ENCODE results near the gene WWOX. TPM values are rescaled to one million over a fixed set of nuclear protein-coding genes. Genes with fewer than 3 reads are reported as not detected.

Gene WWOX
- total RNA-seq, 1 donor from 2014 or later = 12.6 TPM

DNA sequence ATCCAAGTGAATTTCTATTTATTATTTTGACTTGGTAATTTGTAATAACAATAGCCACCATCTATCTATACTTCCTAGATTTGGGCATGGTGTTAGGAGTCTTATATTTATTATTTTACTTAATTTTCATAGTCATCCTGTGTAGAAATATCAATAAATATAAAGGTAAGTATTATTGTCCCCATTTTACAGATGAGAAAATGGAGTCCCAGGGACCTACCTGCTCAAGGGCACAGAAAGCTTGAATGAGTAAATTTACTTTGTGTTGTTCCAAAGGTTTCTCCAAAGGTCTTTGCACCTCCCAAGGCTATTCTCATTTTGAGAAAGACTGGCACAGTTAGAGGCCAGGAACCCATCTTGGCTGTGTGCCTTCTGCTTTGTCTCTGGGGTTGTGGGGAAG is 738.3 kb downstream of the WWOX start:
- no peak for DNase-seq (ENCODE audit: low read depth)
- H3K27me3 ChIP-seq (ENCODE audit: control insufficient read depth, insufficient read depth, low read length) = no peaks in the 10 kb centered on the region
- TF ChIP-seq, protein P1, sequence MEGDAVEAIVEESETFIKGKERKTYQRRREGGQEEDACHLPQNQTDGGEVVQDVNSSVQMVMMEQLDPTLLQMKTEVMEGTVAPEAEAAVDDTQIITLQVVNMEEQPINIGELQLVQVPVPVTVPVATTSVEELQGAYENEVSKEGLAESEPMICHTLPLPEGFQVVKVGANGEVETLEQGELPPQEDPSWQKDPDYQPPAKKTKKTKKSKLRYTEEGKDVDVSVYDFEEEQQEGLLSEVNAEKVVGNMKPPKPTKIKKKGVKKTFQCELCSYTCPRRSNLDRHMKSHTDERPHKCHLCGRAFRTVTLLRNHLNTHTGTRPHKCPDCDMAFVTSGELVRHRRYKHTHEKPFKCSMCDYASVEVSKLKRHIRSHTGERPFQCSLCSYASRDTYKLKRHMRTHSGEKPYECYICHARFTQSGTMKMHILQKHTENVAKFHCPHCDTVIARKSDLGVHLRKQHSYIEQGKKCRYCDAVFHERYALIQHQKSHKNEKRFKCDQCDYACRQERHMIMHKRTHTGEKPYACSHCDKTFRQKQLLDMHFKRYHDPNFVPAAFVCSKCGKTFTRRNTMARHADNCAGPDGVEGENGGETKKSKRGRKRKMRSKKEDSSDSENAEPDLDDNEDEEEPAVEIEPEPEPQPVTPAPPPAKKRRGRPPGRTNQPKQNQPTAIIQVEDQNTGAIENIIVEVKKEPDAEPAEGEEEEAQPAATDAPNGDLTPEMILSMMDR (IDR thresholded peaks at IDR 0.05; ENCODE audit: insufficient read depth, low read length, severe bottlenecking) = no peak
- no peak for FAIRE-seq
- H3K36me3 ChIP-seq (ENCODE audit: control insufficient read depth, insufficient read depth, low read length) = no peaks in the 10 kb centered on the region
- no peak overlapping the region for H3K4me3 ChIP-seq (ENCODE audit: low read depth, low read length)

DNA sequence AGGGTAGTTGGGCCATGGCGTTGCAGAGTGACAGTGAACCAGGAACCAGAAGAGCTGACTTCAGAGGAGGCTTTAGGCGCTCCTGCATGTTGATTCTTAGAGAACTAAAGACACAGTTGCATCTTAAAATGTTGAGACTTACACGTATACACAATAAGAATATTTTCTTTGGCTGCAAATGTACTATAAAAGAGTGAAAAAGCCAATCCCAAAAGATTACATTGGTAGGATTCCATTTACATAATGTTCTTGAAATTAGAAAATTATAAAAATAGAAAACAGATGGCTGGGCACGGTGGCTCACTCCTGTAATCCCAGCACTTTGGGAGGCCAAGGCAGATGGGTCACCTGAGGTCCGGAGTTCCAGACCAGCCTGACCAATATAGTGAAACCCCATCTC is 738.8 kb downstream of the WWOX start:
- TF ChIP-seq, protein P1 (IDR thresholded peaks at IDR 0.05; ENCODE audit: insufficient read depth, low read length, severe bottlenecking) = no peak
- H3K27me3 ChIP-seq (ENCODE audit: control insufficient read depth, insufficient read depth, low read length) = no peaks in the 10 kb centered on the region
- no peak for DNase-seq (ENCODE audit: low read depth)
- no peak overlapping the region for H3K4me3 ChIP-seq (ENCODE audit: low read depth, low read length)
- FAIRE-seq = no peak
- no peaks in the 10 kb centered on the region for H3K36me3 ChIP-seq (ENCODE audit: control insufficient read depth, insufficient read depth, low read length)

DNA sequence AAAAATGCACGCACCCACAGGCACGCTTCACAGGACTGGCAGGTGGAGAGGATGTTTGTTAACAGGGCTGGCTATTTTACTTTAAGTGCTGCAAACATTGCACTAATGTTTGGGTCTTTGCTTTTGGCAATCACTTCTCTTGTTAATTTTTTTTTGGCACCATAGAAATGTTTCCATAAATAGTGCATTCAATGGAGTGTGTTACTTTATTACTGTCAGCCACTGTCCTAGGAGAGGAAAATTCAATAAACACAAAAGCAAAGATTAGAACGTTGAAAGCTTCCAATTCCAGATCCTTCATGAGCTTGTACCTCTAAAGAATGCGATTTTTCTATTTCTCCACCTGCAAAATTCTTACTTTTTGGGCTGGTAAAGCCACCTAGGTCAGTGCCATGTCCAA is 743.5 kb downstream of the WWOX start:
- H3K4me3 ChIP-seq (ENCODE audit: low read depth, low read length) = no peak overlapping the region
- DNase-seq (ENCODE audit: low read depth) = no peak
- FAIRE-seq = no peak
- no peaks in the 10 kb centered on the region for H3K27me3 ChIP-seq (ENCODE audit: control insufficient read depth, insufficient read depth, low read length)
- no peaks in the 10 kb centered on the region for H3K36me3 ChIP-seq (ENCODE audit: control insufficient read depth, insufficient read depth, low read length)
- TF ChIP-seq, protein P1 (IDR thresholded peaks at IDR 0.05; ENCODE audit: insufficient read depth, low read length, severe bottlenecking) = no peak

DNA sequence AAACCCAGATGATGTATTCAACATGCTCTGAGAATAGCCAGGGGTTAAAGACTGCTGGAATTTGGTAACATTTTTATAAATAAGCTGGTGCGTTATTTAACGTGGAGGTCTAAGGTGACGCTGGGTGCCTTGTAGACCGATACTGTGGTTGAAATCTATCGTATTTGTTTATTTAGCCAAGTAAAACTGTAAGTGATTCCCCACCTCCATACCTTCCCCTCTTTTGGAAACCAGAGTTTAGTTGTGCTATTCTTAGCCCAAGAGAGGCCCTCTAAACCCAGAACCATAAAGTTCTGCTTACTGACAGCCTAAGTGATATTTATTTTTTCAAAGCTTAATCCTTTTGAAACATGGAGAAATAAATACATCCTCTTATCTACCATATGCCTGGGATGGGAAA is 744.5 kb downstream of the WWOX start:
- Histone ChIP-seq H3K4me3 (ENCODE audit: low read depth, low read length) (no peak overlapping the region), H3K36me3 (ENCODE audit: control insufficient read depth, insufficient read depth, low read length) (no peaks in the 10 kb centered on the region), H3K27me3 (ENCODE audit: control insufficient read depth, insufficient read depth, low read length) (no peaks in the 10 kb centered on the region)
- DNase-seq (ENCODE audit: low read depth) (no peak), FAIRE-seq (no peak)
- TF ChIP-seq, protein P1 (IDR thresholded peaks at IDR 0.05; ENCODE audit: insufficient read depth, low read length, severe bottlenecking) = no peak

DNA sequence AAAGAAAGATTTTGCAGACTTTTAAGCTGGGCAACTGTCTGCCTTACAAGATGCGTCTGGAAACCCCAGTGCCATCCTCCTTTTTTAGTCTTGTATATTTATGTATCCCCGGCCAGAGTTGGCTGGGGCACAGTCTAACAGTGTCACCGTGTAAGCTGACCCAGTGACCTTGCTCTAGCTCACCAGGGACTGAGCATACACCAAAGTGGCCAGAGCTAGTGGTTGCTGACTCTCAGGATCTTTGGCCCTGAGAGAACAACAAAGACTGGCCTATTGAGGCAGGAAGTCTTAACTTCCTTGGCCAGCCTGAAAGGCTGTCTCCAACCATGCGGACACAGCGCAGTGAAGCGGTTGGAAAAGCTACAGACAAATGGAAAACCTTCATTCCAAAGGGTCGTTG is 745.2 kb downstream of the WWOX start:
- no peak for FAIRE-seq
- no peak for DNase-seq (ENCODE audit: low read depth)
- TF ChIP-seq, protein P1 (IDR thresholded peaks at IDR 0.05; ENCODE audit: insufficient read depth, low read length, severe bottlenecking) = no peak
- no peak overlapping the region for H3K4me3 ChIP-seq (ENCODE audit: low read depth, low read length)
- no peaks in the 10 kb centered on the region for H3K36me3 ChIP-seq (ENCODE audit: control insufficient read depth, insufficient read depth, low read length)
- no peaks in the 10 kb centered on the region for H3K27me3 ChIP-seq (ENCODE audit: control insufficient read depth, insufficient read depth, low read length)

DNA sequence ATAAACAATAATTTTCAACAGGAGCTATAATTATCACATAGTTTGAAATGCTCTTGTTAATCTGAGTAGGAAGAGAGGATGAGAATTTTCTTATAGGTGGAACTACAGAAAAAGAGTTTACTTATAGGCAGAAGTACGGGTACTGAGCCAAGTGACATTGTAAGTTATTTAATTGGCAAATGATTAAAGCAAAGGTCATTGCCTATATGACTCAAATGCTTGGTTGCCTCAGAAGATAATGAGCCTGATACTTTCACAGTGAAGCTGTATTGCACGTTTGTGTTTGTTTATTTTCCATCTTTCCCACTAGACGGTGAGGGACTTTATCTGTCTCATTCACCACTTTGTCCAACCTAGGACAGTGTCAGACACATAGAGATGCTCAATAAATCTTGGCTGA is 751.8 kb downstream of the WWOX start:
- FAIRE-seq = no peak
- no peak for DNase-seq (ENCODE audit: low read depth)
- TF ChIP-seq, protein P1 (IDR thresholded peaks at IDR 0.05; ENCODE audit: insufficient read depth, low read length, severe bottlenecking) = no peak

More for the DNA sequence above, 751.8 kb downstream of the WWOX start:
- no peaks in the 10 kb centered on the region for H3K36me3 ChIP-seq (ENCODE audit: control insufficient read depth, insufficient read depth, low read length)
- no peak overlapping the region for H3K4me3 ChIP-seq (ENCODE audit: low read depth, low read length)
- no peaks in the 10 kb centered on the region for H3K27me3 ChIP-seq (ENCODE audit: control insufficient read depth, insufficient read depth, low read length)

Measured in bronchial epithelial cell (primary cell).